Measurements from ENCODE around the gene PTPN4. TPM values are rescaled to one million over a fixed set of nuclear protein-coding genes. Genes with fewer than 3 reads are reported as not detected.

Gene PTPN4
- total and polyA plus RNA-seq, 8 donors, result 4.4 to 18.7 (median 13.2) TPM

DNA sequence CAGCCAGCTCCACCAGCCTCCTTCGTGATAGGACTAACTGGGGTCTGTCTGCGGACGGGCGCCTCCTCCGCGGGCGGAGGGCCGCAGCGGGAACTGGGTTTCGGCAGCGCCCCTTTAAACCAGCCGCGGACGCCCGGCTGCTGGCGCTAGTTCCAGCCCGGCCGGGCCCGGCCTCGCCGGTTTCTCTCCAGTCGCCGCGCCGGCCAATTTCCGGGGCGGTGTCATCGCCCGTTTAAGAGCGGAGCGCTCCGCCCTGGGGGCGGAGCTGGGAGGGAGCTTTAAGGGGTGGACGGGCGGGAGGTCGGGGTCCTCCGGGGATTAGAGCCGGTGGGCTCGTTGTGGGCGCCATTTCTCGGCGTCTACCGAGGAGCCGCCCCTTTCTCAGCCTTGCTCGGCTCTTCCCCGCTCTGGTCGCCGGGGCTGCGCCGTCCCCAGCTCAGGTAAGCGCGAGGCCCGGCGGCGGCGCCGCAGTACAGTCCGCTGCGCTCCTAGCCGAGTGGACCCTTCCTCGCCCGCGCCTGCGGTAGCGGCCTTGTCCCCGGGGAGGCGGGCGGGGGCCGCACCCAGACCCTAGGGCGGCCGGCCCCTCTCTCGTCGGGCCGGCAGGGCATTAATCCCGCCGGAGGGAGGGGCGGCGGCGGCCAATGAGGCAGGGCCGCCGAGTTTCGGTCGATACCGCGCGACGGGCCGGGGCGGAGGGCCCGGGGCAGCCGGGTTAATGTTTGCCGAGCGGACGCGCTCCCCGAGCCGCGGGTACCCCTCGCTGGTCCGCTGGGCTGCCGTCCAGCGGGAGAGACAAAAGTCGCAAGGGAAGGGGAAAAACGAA, 253.3 kb downstream of the PTPN4 start, which contains the start of gene EPB41L5:
EPB41L5 (plus strand) TSS at position 307 of the 826 bp plus-strand sequence. CDS start 6,008 bp downstream, outside the sequence.
- WGBS, 2 donors, result 0% methylated on average over 87 to 104 of the region's 104 CpGs
- Histone ChIP-seq H3K27ac (peak within 1 kb of the TSS; percentile 99 to 100 (median 100)), H3K4me1 (peaks cover 0 to 12% (median 9%) of the 10 kb centered on the region in 3 donors), H3K36me3 (no peaks in the 10 kb centered on the region), H3K27me3 (no peaks in the 10 kb centered on the region), H3K4me3 (peak within 1 kb of the TSS; percentile 87 to 97 (median 93)), H3K9me3 (no peaks in the 10 kb centered on the region)
- ATAC-seq (peak; percentile 94 to 98 (median 95)), FAIRE-seq (peak; percentile 47), DNase-seq (peak; percentile 91 to 98 (median 94))
- TF ChIP-seq, protein P1, sequence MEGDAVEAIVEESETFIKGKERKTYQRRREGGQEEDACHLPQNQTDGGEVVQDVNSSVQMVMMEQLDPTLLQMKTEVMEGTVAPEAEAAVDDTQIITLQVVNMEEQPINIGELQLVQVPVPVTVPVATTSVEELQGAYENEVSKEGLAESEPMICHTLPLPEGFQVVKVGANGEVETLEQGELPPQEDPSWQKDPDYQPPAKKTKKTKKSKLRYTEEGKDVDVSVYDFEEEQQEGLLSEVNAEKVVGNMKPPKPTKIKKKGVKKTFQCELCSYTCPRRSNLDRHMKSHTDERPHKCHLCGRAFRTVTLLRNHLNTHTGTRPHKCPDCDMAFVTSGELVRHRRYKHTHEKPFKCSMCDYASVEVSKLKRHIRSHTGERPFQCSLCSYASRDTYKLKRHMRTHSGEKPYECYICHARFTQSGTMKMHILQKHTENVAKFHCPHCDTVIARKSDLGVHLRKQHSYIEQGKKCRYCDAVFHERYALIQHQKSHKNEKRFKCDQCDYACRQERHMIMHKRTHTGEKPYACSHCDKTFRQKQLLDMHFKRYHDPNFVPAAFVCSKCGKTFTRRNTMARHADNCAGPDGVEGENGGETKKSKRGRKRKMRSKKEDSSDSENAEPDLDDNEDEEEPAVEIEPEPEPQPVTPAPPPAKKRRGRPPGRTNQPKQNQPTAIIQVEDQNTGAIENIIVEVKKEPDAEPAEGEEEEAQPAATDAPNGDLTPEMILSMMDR (IDR thresholded peaks at IDR 0.05), result no peak
- intact Hi-C loops (cut with DNase I), result no loop called here

DNA sequence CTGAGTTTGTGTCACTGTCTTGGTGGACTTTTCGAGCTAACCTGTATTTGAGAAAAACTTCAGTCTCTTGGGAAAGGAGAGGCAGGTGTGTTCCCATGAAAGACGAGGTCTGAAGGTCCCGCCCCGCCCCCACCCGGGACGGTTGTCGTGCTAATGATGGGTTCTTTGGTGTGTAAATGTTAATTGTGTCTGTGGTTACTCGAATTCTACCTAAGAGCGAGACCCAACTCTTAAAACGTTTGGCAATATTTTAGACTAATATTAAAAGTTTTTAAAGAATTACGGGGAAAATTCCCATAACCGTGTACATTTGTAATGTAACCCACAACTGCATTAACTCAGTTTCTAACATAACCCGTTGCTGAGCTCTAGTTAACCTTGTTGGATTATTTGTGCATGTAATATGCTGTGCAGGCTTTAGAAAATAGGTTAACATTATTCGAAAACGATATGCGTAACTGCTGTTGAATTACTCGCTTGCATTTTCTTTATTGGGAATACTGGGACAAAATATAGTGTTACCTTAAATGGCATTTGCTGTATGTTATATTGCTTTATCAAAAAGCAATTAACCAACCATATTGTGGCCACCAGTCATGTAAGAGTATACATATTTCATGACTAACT, 254.0 kb downstream of the PTPN4 start:
- FAIRE-seq (no peak), ATAC-seq (peak; percentile 35 to 47 (median 41)), DNase-seq (peak in 3 of 6 donors; percentile 64 to 75 (median 68))
- Histone ChIP-seq H3K36me3 (no peaks in the 10 kb centered on the region), H3K9me3 (no peaks in the 10 kb centered on the region), H3K4me3 (peak overlapping the region; percentile 87 to 97 (median 93)), H3K27me3 (no peaks in the 10 kb centered on the region), H3K4me1 (peaks cover 0 to 12% (median 9%) of the 10 kb centered on the region in 3 donors), H3K27ac (peak overlapping the region; percentile 99 to 100 (median 100))
- intact Hi-C loops (cut with DNase I), result no loop called here
- TF ChIP-seq, protein P1 (IDR thresholded peaks at IDR 0.05), result no peak
- 6 to 7% methylated on average over 17 of the region's 17 CpGs for WGBS, 2 donors

GRCh38 chr2:120014226-120014980, 254.7 kb downstream of the PTPN4 start:
- peak in 3 of 4 donors; percentile 5 to 21 (median 8) for ATAC-seq
- H3K27me3 ChIP-seq, result no peaks in the 10 kb centered on the region
- TF ChIP-seq, protein P1 (IDR thresholded peaks at IDR 0.05), result no peak
- WGBS, 2 donors, result 14 to 17% methylated on average over 8 of the region's 8 CpGs
- peak overlapping the region in 3 of 4 donors; percentile 87 to 97 (median 96) for H3K4me3 ChIP-seq
- DNase-seq, result peak in 1 of 6 donors; percentile 21
- no peaks in the 10 kb centered on the region for H3K9me3 ChIP-seq
- H3K27ac ChIP-seq, result peak overlapping the region in 2 of 4 donors; percentile 99 to 100
- peaks cover 0 to 12% (median 9%) of the 10 kb centered on the region in 3 donors for H3K4me1 ChIP-seq
- FAIRE-seq, result no peak
- no peaks in the 10 kb centered on the region for H3K36me3 ChIP-seq
- intact Hi-C loops (cut with DNase I), result no loop called here

- Histone ChIP-seq H3K4me3 (no peak overlapping the region), H3K9me3 (no peaks in the 10 kb centered on the region), H3K27me3 (no peaks in the 10 kb centered on the region), H3K27ac (no peak overlapping the region), H3K36me3 (no peaks in the 10 kb centered on the region), H3K4me1 (peaks cover 0 to 16% (median 9%) of the 10 kb centered on the region in 3 donors)
- TF ChIP-seq, protein P1 (IDR thresholded peaks at IDR 0.05), result no peak
- no peak for ATAC-seq
- 64 to 74% methylated on average over 3 of the region's 3 CpGs for WGBS, 2 donors
- no peak for DNase-seq
- no peak for FAIRE-seq
- intact Hi-C loops (cut with DNase I), result no loop called here
These were observed 257.1 kb downstream of the PTPN4 start for GRCh38 chr2:120016800-120017199.

Measured in pancreas (tissue), 10 donors.